Panc1 (cell line): ENCODE measurements around the gene BIVM.

Source experiments
- CTCF ChIP-seq: fragments of 450-650 bp; IDR thresholded peaks from 2 replicates; pipeline ENCODE4 v1.5.1; 2017; ENCODE audit warnings: mild to moderate bottlenecking
- POLR2AphosphoS5 ChIP-seq: IDR thresholded peaks from 2 replicates; pipeline ENCODE4 v1.6.1; 2012; ENCODE audit warnings: mild to moderate bottlenecking, low read depth, low read length, moderate library complexity
- REST ChIP-seq, 2 experiments: IDR thresholded peaks; 2 replicates each; pipeline ENCODE4 v1.6.1; 2011 to 2012; ENCODE audit warnings: low read depth in 2 of 2, control low read depth in 1 of 2, low read length in 1 of 2, mild to moderate bottlenecking in 1 of 2, moderate library complexity in 1 of 2; ENCODE audit not compliant: insufficient read depth in 1 of 2
- SIN3A ChIP-seq: IDR thresholded peaks from 2 replicates; pipeline ENCODE4 v1.6.1; 2012; ENCODE audit warnings: low read depth, mild to moderate bottlenecking, low read length, moderate library complexity, borderline replicate concordance; ENCODE audit not compliant: insufficient read depth
- TCF7L2 ChIP-seq: IDR thresholded peaks from 2 replicates; pipeline ENCODE4 v1.6.1; 2011; ENCODE audit warnings: mild to moderate bottlenecking, low read depth, low read length, inconsistent platforms

GRCh38 chr13:102792396-102792795 lies 6.5 kb upstream of the BIVM start:
- TF ChIP-seq REST (IDR thresholded peaks at IDR 0.05; ENCODE audit: insufficient read depth in 1 of 2, low read depth in 2 of 2, low read length in 1 of 2), result no peak
- no peak for TF ChIP-seq CTCF
- no peak for TF ChIP-seq POLR2AphosphoS5
- no peak for TF ChIP-seq SIN3A
- no peak for TF ChIP-seq TCF7L2
